ENCODE results near the gene ZNF697. TPM values are rescaled to one million over a fixed set of nuclear protein-coding genes. Genes with fewer than 3 reads are reported as not detected.

ZNF697 gene
- total RNA-seq, 4 donors from 2014 or later, result 0.34 to 3.3 (median 1.4) TPM

GRCh38 chr1:119674835-119675289 is 26.8 kb upstream of the ZNF697 start:
- peaks cover 5 to 24% (median 8%) of the 10 kb centered on the region in 3 donors for H3K4me1 ChIP-seq
- H3K27ac ChIP-seq, result peak overlapping the region in 1 of 4 donors; percentile 57
- 23 to 60% methylated on average over 5 to 6 of the region's 6 CpGs for WGBS, 2 donors
- no peaks in the 10 kb centered on the region for H3K27me3 ChIP-seq
- H3K9me3 ChIP-seq, result no peaks in the 10 kb centered on the region
- no peak for DNase-seq
- TF ChIP-seq CTCF (IDR thresholded peaks at IDR 0.05) (peak in 2 of 6 experiments; percentile 38 to 77), POLR2A (IDR thresholded peaks at IDR 0.05) (no peak)
- intact Hi-C loops (cut with DNase I), result loop anchor here (5.0 kb wide), 1 partner anchor 63 kb away; no protein-coding TSS in a partner anchor
- H3K4me3 ChIP-seq, result peak overlapping the region in 3 of 4 donors; percentile 36 to 66 (median 42)
- no peaks in the 10 kb centered on the region for H3K36me3 ChIP-seq

GRCh38 chr1:119674111-119674526 is 26.1 kb upstream of the ZNF697 start:
- H3K27ac ChIP-seq, result no peak overlapping the region

GRCh38 chr1:119673171-119673940 is 25.3 kb upstream of the ZNF697 start:
- DNase-seq, result no peak
- Histone ChIP-seq H3K36me3 (no peaks in the 10 kb centered on the region), H3K27ac (no peak overlapping the region), H3K27me3 (no peaks in the 10 kb centered on the region), H3K4me1 (peaks cover 5 to 24% (median 8%) of the 10 kb centered on the region in 3 donors), H3K4me3 (no peak overlapping the region), H3K9me3 (no peaks in the 10 kb centered on the region)
- TF ChIP-seq POLR2A (IDR thresholded peaks at IDR 0.05) (no peak), CTCF (IDR thresholded peaks at IDR 0.05) (no peak)
- 82 to 95% methylated on average over 4 of the region's 4 CpGs for WGBS, 2 donors
- intact Hi-C loops (cut with DNase I), result loop anchor here (5.0 kb wide), 1 partner anchor 61 kb away; no protein-coding TSS in a partner anchor

More at GRCh38 chr1:119674111-119674526, 26.1 kb upstream of the ZNF697 start:
- 55 to 62% methylated on average over 4 of the region's 4 CpGs for WGBS, 2 donors
- no peaks in the 10 kb centered on the region for H3K27me3 ChIP-seq
- intact Hi-C loops (cut with DNase I), result loop anchor here (5.0 kb wide), 1 partner anchor 62 kb away; no protein-coding TSS in a partner anchor
- H3K36me3 ChIP-seq, result no peaks in the 10 kb centered on the region
- no peak overlapping the region for H3K4me3 ChIP-seq
- H3K4me1 ChIP-seq, result peaks cover 5 to 24% (median 8%) of the 10 kb centered on the region in 3 donors
- TF ChIP-seq POLR2A (IDR thresholded peaks at IDR 0.05) (no peak), CTCF (IDR thresholded peaks at IDR 0.05) (no peak)
- no peaks in the 10 kb centered on the region for H3K9me3 ChIP-seq
- no peak for DNase-seq

- no peak overlapping the region for H3K27ac ChIP-seq
- H3K9me3 ChIP-seq, result no peaks in the 10 kb centered on the region
- no peaks in the 10 kb centered on the region for H3K27me3 ChIP-seq
- 84 to 96% methylated on average over 2 of the region's 2 CpGs for WGBS, 2 donors
- H3K4me1 ChIP-seq, result peaks cover 4 to 22% (median 8%) of the 10 kb centered on the region in 3 donors
- TF ChIP-seq POLR2A (IDR thresholded peaks at IDR 0.05) (no peak), CTCF (IDR thresholded peaks at IDR 0.05) (no peak)
- DNase-seq, result no peak
- no peak overlapping the region for H3K4me3 ChIP-seq
- no peaks in the 10 kb centered on the region for H3K36me3 ChIP-seq
- intact Hi-C loops (cut with DNase I), result loop anchor here (5.0 kb wide), 1 partner anchor 59 kb away; no protein-coding TSS in a partner anchor
Observed at GRCh38 chr1:119670898-119671297, 22.8 kb upstream of the ZNF697 start.

- H3K4me1 ChIP-seq, result no peaks in the 10 kb centered on the region
- TF ChIP-seq CTCF (IDR thresholded peaks at IDR 0.05) (no peak), POLR2A (IDR thresholded peaks at IDR 0.05) (no peak)
- no peaks in the 10 kb centered on the region for H3K36me3 ChIP-seq
- H3K27ac ChIP-seq, result no peak overlapping the region
- H3K27me3 ChIP-seq, result no peaks in the 10 kb centered on the region
- intact Hi-C loops (cut with DNase I), result no loop called here
- DNase-seq, result no peak
- H3K9me3 ChIP-seq, result no peaks in the 10 kb centered on the region
- WGBS, 2 donors, result 80 to 91% methylated on average over 6 of the region's 6 CpGs
- no peak overlapping the region for H3K4me3 ChIP-seq
Observed at GRCh38 chr1:119667173-119667572, 19.1 kb upstream of the ZNF697 start.

Data from esophagus squamous epithelium (tissue), 5 donors.